NCI-H524 (cell line): ENCODE data around the gene AOPEP.

Experiments
- DNase-seq, 2 experiments: peaks; one replicate each; lab custom pipeline; 2025; lab: John Stamatoyannopoulos, UW

AOPEP gene

DNA sequence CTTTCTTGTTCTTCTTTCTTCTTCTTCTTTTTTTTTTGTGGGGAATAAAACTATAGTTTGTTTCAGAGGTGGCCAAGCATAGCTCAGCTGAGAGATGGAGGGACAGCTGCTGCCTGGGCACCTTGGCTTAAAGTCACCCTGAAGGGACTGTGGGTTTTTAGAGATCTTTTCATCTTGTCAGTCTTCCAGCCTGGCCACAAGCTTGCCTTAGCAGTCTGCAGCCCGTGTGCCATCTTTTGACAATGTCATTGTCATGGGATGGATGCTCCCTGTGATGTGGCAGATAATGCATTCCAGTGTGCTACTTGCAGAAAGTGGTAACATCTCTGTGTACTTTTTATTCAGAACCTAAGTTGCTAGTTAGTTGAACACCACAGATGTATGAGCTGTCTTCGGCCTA, 310.2 kb downstream of the AOPEP start:
- no peak for DNase-seq

- DNase-seq = no peak
Measured at GRCh38 chr9:95037789-95038521, 311.5 kb downstream of the AOPEP start.

DNA sequence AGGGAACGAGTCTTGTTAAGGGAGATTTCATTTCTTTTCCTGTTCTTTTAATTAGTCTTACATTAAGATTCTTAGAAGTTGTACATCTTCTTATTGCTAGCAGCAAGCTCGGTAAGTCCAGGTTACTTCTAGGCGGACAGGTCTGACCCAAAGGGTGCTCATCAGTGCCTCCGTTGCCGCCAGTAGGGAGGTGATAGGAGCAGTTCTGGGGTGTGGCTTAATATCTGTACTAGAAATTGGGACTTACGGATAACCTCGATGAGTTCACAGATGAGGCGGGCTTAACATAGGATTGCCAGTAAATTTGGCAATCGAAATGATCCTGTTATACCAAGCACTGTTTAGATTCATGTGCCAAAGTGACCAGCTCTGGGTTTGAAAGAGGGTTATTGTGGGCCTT, 312.2 kb downstream of the AOPEP start:
- DNase-seq = no peak

DNA sequence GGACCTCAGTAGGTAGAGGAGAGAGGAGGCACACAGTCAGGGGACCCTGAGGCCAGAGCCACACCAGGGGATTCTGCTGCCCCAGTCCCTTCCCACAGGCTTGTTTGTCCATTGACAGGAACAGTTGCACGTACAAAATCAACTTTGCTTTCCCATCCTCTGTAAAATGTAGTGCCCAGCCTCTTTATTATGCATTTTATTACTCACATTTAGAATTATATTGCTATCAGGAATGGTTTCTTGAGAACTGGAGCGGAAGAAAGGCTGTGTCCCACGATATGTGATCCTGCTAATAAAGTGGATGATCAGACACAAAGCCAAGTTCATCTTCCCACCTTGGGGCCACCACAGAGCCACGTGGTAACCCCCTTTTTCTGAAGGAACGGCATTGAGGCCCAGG, 313.6 kb downstream of the AOPEP start:
- DNase-seq = no peak

DNA sequence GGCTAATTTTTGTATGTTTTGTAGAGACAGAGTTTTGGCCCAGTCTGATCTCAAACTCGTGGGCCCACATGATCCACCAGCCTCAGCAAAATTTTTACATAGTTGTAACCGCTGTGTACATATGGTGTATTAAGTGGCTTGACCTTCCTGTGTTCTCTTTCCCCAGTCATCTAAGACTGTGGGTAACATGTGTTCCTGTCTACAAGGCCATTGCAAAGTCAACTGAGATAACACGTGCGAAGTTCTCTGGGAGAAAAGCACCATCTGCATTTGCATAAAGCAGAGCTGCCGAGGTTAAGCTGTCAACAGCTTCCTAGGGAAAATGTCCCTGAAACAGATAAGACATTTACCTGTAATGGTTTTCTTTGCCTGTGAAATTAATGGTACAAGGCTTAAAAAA, 317.3 kb downstream of the AOPEP start:
- DNase-seq = peak in 1 of 2 experiments; percentile 7

DNA sequence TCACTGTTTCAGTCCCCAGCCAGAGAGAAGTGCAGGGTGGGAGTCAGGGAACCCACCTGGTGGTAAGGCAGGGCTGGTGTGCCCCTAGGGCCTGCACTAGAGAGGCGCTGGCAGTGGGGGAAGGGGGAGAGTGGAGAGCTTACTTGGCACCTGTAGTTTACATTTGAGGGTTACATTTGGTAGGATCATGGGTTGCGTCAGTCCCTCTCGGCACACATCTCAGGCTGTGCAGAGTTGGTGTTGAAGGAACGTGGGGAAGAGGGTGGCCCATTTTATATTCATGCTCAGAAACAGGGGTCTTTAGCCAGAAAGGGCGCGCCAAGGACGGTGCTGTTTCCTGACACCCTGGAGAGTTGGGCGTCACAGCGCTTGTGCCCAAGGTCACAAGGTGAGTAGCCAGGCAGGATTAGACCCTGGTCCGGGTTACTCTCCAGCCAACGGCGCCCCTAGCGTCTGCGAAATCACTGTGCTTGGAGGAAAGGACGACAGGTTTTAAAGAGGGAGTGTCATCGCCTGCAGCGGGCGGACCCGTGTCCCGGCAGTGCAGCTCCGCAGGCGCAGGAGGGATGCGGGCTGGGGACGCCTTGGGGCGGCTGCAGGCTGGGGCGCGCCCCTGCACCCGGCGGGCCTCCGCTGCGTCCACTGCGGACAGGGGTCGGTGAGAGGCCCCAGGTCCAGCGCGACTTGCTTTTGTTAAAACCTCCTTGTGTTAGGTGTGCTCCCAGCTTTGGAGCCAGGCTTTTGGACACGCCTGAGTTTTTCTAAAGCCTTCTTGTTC, 318.4 kb downstream of the AOPEP start:
- DNase-seq = no peak

DNA sequence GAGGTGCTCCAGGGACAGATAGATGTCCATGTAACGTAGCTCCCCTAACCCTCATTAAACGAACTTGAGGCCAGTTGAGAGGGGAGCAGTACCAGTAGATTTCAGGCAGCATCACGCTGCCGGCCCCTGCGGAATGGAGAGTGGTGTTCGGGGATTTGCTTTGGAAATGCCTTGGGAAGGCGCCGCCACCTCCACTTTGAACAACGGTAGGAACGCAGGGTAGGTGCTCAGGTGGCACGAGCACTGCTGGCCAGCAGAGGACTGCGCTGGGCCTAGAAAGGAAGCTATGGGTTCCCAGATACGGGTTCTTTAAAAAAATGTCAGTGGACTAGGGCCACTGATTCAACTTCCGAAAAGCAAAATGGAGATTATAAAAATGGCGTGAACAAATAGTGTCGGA, 319.3 kb downstream of the AOPEP start:
- DNase-seq = no peak

DNA sequence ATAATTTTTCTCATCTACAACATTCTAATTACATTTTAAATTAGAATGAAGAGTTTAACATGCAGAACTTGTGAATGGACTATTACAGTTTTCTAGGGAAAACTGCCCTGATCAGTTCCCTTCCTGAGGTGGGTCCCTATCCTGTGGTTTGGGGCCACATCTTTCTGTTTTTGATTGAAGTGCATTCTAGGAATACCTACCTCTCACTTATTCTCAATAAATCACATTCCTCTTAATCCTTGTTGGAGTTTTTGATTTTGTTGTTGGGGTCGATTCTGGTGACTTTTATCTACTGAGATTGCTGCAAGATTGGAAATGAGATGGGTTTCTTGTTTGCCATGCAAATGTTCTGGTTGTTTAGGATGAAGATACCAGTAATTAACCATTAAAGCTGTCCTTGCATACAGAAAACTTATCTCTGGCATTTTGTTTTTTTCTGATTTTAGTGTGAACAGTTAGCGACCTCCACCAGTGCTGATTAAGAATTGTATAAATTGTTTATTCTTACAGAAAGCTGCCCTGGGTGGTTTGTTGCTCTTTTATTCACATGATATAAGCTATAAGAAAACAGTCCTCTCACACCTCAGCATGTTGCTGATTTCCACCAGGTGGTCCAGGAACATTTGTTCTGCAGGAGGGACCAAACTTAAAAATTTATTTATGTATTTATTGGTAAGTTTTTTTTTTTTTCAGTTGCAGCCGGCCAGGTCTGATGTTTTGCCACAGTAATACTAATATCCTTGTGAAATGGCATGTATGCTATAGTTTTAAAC, 321.1 kb downstream of the AOPEP start:
- no peak for DNase-seq

GRCh38 chr9:95048225-95049087, 322.0 kb downstream of the AOPEP start:
- peak; percentile 35 to 55 for DNase-seq

GRCh38 chr9:95049761-95050160, 323.3 kb downstream of the AOPEP start:
- DNase-seq = no peak

DNA sequence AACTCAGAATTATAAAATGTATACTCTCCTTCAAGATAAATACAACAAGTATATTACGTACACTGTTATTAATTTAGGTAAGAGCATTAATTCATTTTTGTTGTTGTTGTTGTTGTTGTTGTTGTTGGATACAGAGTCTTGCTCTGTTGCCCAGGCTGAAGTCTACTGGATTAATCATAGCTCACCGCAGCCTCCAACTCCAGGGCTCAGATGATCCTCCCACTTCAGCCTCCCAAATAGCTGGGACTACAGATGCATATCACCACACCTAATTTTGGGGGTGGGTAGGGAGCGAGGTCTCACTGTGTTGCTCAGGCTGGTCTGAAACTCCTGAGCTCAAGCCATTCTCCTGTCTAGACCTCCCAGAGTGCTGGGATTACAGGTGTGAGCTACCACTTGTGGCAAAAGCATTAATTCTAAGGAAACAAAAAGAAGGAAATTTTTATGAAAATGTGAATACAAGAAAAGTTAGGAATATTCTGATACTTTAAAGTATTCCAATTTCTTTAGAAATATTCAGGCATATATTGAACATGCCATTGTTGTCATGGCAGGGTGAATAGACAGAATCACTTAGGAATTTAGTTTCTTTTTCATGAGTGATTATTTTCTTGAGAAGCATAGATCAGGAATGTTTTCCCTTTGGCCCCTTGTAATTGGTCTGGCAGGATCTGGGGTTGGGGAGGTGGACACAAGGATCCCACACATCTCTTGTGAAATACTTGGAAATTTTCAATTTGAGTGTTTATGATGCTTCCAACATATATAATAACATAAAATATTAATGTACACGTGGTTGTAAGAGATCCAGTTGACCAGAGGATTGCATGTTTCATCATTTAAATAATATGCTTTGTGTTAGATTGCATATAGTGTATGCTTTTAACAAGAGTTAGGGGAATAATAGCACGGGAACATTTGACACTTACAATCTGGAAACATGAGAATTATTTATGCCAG, 327.4 kb downstream of the AOPEP start:
- DNase-seq = no peak

DNA sequence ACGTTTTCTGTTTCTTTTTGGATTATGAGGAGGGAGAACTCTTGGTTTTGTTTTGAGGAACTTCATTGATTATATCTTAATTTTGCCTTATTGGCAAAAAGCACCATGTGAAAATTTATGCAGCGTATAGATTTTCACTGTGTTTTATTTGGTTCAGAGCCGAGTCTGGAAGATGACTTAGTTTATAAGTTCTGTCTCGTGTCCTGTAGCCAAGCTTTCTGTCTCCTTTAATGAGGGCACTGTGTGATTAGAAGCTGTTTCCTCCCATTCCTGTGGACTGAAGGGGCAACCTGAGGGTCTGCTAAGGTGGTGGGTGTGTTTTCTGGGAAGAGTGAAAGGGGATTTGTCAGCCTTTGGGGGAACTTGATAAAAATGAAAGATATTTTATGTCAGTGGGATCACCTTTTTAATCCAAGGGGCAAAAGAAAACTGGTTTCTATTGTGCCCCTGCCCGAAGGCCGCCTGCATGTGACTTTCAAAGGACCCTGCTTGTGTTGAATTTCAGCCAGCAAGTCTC, 328.9 kb downstream of the AOPEP start:
- DNase-seq = no peak

DNA sequence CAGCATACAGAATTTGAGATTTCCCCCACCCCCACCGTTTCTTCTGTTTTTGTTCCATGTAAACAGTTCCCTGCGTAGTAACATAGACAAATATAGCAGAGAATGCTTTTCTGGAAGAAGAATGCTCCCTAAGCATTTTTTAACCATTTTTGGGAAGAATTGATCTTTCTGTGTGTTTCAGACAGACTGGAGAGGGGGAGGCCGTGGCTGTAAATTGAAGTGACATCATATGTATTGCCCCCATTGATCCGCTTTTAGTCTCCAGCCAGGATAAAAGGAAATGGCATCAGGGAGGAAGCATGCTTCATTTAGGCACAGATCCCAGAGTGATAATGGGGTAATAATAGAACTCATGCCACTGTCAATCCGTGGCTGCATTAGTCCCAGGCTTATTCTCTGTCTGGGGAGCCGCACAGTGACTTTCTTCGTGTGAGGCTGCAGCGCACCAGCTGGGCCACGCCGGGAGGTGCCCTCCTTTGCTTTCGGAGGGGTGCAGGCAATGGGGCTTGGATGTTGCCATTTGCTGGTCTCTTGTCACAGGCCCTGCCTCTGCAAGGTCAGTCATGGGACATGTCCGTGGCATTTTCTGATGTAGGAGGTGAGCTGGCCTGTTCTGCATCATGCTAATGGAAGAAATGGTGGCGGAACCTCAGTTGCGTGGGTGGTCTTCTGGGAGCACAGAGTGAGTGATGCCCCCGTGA, 329.5 kb downstream of the AOPEP start:
- DNase-seq = no peak

- DNase-seq = no peak
Measured at GRCh38 chr9:95057101-95057500, 330.6 kb downstream of the AOPEP start.

- no peak for DNase-seq
Measured at GRCh38 chr9:95058121-95058785, 331.8 kb downstream of the AOPEP start.

DNA sequence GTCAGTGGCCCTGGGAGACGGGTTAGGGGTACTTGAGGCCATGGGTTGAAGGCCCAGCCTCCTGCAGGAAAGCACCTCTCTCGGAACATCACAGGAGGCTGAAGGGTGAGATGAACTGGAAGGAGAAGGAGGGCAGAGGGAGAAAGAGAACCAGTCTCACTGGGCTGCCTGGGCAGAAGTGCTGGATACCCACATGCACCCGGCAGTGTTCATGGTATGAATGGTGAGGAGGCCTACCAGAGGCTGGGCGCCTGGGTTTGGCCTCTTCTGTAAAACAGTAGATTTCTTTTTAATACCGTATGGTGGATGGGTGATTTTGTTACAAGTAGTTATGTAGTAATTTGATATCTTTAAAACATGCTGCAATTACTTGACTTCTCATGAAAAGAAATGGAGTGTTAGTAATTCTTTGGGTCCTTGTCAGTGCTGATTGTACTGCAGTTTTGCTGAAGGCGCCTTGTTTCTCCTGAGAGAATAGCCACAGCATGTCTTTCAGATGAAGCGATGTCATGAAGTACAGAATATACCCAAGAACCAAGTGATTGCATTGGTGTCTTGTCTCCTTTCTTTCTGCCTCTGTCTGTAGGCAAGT, 332.4 kb downstream of the AOPEP start:
- no peak for DNase-seq

GRCh38 chr9:95060234-95060633, 333.7 kb downstream of the AOPEP start:
- no peak for DNase-seq

DNA sequence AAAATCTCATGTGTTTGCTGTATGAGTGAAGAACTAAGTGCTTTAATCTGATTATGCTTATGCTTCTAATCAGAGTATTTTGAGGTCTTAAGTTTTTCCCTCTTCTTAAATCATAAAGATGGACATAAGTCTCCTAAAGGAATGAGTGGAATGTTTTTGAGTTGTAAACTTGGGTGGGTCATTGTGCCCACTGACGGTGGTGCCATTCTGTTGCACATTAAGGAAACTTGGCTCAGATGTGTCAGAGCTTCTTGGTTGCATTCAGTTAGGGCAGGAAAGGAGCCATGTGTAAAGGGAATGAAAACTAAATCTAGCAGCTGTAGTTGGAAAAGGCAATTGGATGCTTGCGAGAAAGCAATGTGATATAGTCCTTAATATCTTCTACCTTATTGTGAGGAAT, 334.4 kb downstream of the AOPEP start:
- no peak for DNase-seq
